ENCODE data around the gene EGFLAM. TPM values are rescaled to one million over a fixed set of nuclear protein-coding genes. Genes with fewer than 3 reads are reported as not detected.
"Not testable (repeated sequence)": the region's sequence is repeated elsewhere in the genome, so short reads cannot be mapped to it uniquely, and the experiment has no call there.

Gene EGFLAM
- total and polyA plus RNA-seq, 4 donors = 4.6 to 15.8 (median 14.0) TPM

DNA sequence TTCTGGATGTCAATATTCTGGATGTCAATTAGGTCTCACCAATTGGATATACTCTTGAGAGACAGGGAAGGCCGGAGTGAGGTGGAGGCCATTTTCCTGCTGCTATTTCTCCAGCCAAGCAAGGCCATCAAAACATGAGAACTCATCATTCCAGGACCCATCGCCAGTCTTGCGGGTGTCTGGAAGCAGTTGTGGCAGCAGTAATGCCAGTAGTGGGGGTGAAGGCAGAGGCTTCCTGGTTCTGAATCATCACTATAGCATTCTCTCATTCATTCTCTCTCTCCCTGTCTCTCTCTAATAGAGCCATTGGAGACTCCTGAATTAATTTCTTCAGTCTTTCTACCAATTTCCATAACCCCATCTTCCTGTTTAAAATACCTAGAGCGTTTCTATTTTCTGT, 71.8 kb downstream of the EGFLAM start:
- no peak for DNase-seq
- H3K9me3 ChIP-seq (ENCODE audit: control insufficient read depth, low read length) = no peaks in the 10 kb centered on the region
- H3K4me1 ChIP-seq (ENCODE audit: control insufficient read depth in 1 of 2, insufficient read depth in 2 of 2, low read length in 2 of 2) = no peaks in the 10 kb centered on the region
- no peak overlapping the region for H3K27ac ChIP-seq (ENCODE audit: low read depth in 1 of 2, low read length in 2 of 2)
- intact Hi-C loops (cut with DNase I) = no loop called here
- no peak for ATAC-seq (ENCODE audit: low FRiP score)
- no peaks in the 10 kb centered on the region for H3K36me3 ChIP-seq (ENCODE audit: control insufficient read depth in 1 of 2, insufficient read depth in 2 of 2, low read length in 1 of 2)
- WGBS, 2 donors = 91 to 96% methylated on average over 4 of the region's 4 CpGs
- H3K4me3 ChIP-seq (ENCODE audit: low read length in 2 of 2) = no peak overlapping the region
- no peaks in the 10 kb centered on the region for H3K27me3 ChIP-seq (ENCODE audit: control insufficient read depth in 1 of 2, insufficient read depth in 2 of 2, low read length in 1 of 2)

GRCh38 chr5:38331831-38332230, 73.5 kb downstream of the EGFLAM start:
- DNase-seq (no peak), ATAC-seq (ENCODE audit: low FRiP score) (no peak)
- H3K36me3 ChIP-seq (ENCODE audit: control insufficient read depth in 1 of 2, insufficient read depth in 2 of 2, low read length in 1 of 2) = no peaks in the 10 kb centered on the region
- no peak overlapping the region for H3K4me3 ChIP-seq (ENCODE audit: low read length in 2 of 2)
- H3K9me3 ChIP-seq (ENCODE audit: control insufficient read depth, low read length) = no peaks in the 10 kb centered on the region
- intact Hi-C loops (cut with DNase I) = no loop called here
- H3K4me1 ChIP-seq (ENCODE audit: control insufficient read depth in 1 of 2, insufficient read depth in 2 of 2, low read length in 2 of 2) = no peaks in the 10 kb centered on the region
- H3K27me3 ChIP-seq (ENCODE audit: control insufficient read depth in 1 of 2, insufficient read depth in 2 of 2, low read length in 1 of 2) = no peaks in the 10 kb centered on the region
- 33 to 40% methylated on average over 3 of the region's 3 CpGs for WGBS, 2 donors
- no peak overlapping the region for H3K27ac ChIP-seq (ENCODE audit: low read depth in 1 of 2, low read length in 2 of 2)

- H3K36me3 ChIP-seq (ENCODE audit: control insufficient read depth in 1 of 2, insufficient read depth in 2 of 2, low read length in 1 of 2); H3K9me3 ChIP-seq (ENCODE audit: control insufficient read depth, low read length); H3K27me3 ChIP-seq (ENCODE audit: control insufficient read depth in 1 of 2, insufficient read depth in 2 of 2, low read length in 1 of 2); H3K27ac ChIP-seq (ENCODE audit: low read depth in 1 of 2, low read length in 2 of 2); ATAC-seq (ENCODE audit: low FRiP score); H3K4me1 ChIP-seq (ENCODE audit: control insufficient read depth in 1 of 2, insufficient read depth in 2 of 2, low read length in 2 of 2); H3K4me3 ChIP-seq (ENCODE audit: low read length in 2 of 2); DNase-seq; intact Hi-C loops (cut with DNase I): not testable (repeated sequence)
- 87 to 88% methylated on average over 4 of the region's 4 CpGs for WGBS, 2 donors
Observed at GRCh38 chr5:38333181-38333580, 74.8 kb downstream of the EGFLAM start.

- Histone ChIP-seq H3K4me1 (ENCODE audit: control insufficient read depth in 1 of 2, insufficient read depth in 2 of 2, low read length in 2 of 2) (no peaks in the 10 kb centered on the region), H3K36me3 (ENCODE audit: control insufficient read depth in 1 of 2, insufficient read depth in 2 of 2, low read length in 1 of 2) (no peaks in the 10 kb centered on the region), H3K4me3 (ENCODE audit: low read length in 2 of 2) (no peak overlapping the region), H3K9me3 (ENCODE audit: control insufficient read depth, low read length) (no peaks in the 10 kb centered on the region), H3K27ac (ENCODE audit: low read depth in 1 of 2, low read length in 2 of 2) (no peak overlapping the region), H3K27me3 (ENCODE audit: control insufficient read depth in 1 of 2, insufficient read depth in 2 of 2, low read length in 1 of 2) (no peaks in the 10 kb centered on the region)
- DNase-seq (no peak), ATAC-seq (ENCODE audit: low FRiP score) (no peak)
- WGBS, 2 donors = 56 to 65% methylated on average over 11 of the region's 11 CpGs
- intact Hi-C loops (cut with DNase I) = no loop called here
Observed at GRCh38 chr5:38338455-38338854, 80.1 kb downstream of the EGFLAM start.

GRCh38 chr5:38339446-38339845, 81.1 kb downstream of the EGFLAM start:
- WGBS, 2 donors = 74 to 75% methylated on average over 3 of the region's 3 CpGs
- ATAC-seq (ENCODE audit: low FRiP score) (no peak), DNase-seq (no peak)
- H3K4me3 ChIP-seq (ENCODE audit: low read length in 2 of 2) = no peak overlapping the region
- H3K27me3 ChIP-seq (ENCODE audit: control insufficient read depth in 1 of 2, insufficient read depth in 2 of 2, low read length in 1 of 2) = no peaks in the 10 kb centered on the region
- intact Hi-C loops (cut with DNase I) = no loop called here
- no peaks in the 10 kb centered on the region for H3K4me1 ChIP-seq (ENCODE audit: control insufficient read depth in 1 of 2, insufficient read depth in 2 of 2, low read length in 2 of 2)
- H3K9me3 ChIP-seq (ENCODE audit: control insufficient read depth, low read length) = no peaks in the 10 kb centered on the region
- H3K36me3 ChIP-seq (ENCODE audit: control insufficient read depth in 1 of 2, insufficient read depth in 2 of 2, low read length in 1 of 2) = no peaks in the 10 kb centered on the region
- no peak overlapping the region for H3K27ac ChIP-seq (ENCODE audit: low read depth in 1 of 2, low read length in 2 of 2)

- whole genome bisulfite sequencing, 2 donors = 39 to 56% methylated on average over 5 of the region's 5 CpGs
- no peaks in the 10 kb centered on the region for H3K36me3 ChIP-seq (ENCODE audit: control insufficient read depth in 1 of 2, insufficient read depth in 2 of 2, low read length in 1 of 2)
- DNase-seq (no peak), ATAC-seq (ENCODE audit: low FRiP score) (no peak)
- H3K4me3 ChIP-seq (ENCODE audit: low read length in 2 of 2) = no peak overlapping the region
- H3K9me3 ChIP-seq (ENCODE audit: control insufficient read depth, low read length) = no peaks in the 10 kb centered on the region
- no peaks in the 10 kb centered on the region for H3K4me1 ChIP-seq (ENCODE audit: control insufficient read depth in 1 of 2, insufficient read depth in 2 of 2, low read length in 2 of 2)
- no peak overlapping the region for H3K27ac ChIP-seq (ENCODE audit: low read depth in 1 of 2, low read length in 2 of 2)
- H3K27me3 ChIP-seq (ENCODE audit: control insufficient read depth in 1 of 2, insufficient read depth in 2 of 2, low read length in 1 of 2) = no peaks in the 10 kb centered on the region
- intact Hi-C loops (cut with DNase I) = no loop called here
Observed at GRCh38 chr5:38341056-38341455, 82.7 kb downstream of the EGFLAM start.

DNA sequence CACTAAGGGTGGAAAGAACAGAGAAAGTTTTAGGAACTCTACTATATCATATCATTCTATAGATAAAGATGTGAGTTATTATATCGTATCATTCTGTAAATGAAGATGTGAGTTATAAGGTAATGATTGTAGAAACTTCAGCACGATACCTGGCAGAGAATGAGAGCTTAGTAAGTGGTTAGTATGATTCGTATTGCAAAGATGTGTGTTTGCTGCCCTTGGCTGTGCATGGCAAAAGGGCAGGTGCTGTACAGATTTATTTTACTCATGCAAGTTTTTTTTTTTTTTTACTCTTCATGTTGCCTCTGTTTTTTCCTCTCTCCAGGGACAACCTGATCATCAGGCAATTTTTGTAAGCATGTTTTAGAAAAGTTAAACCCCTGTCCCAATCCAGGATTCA, 83.3 kb downstream of the EGFLAM start:
- Histone ChIP-seq H3K4me3 (ENCODE audit: low read length in 2 of 2) (no peak overlapping the region), H3K4me1 (ENCODE audit: control insufficient read depth in 1 of 2, insufficient read depth in 2 of 2, low read length in 2 of 2) (no peaks in the 10 kb centered on the region), H3K36me3 (ENCODE audit: control insufficient read depth in 1 of 2, insufficient read depth in 2 of 2, low read length in 1 of 2) (no peaks in the 10 kb centered on the region), H3K9me3 (ENCODE audit: control insufficient read depth, low read length) (no peaks in the 10 kb centered on the region), H3K27ac (ENCODE audit: low read depth in 1 of 2, low read length in 2 of 2) (no peak overlapping the region), H3K27me3 (ENCODE audit: control insufficient read depth in 1 of 2, insufficient read depth in 2 of 2, low read length in 1 of 2) (no peaks in the 10 kb centered on the region)
- intact Hi-C loops (cut with DNase I) = no loop called here
- DNase-seq (no peak), ATAC-seq (ENCODE audit: low FRiP score) (no peak)
- WGBS, 2 donors = 60 to 75% methylated on average over 3 of the region's 3 CpGs

- DNase-seq (no peak), ATAC-seq (ENCODE audit: low FRiP score) (no peak)
- H3K36me3 ChIP-seq (ENCODE audit: control insufficient read depth in 1 of 2, insufficient read depth in 2 of 2, low read length in 1 of 2) = no peaks in the 10 kb centered on the region
- H3K4me1 ChIP-seq (ENCODE audit: control insufficient read depth in 1 of 2, insufficient read depth in 2 of 2, low read length in 2 of 2) = no peaks in the 10 kb centered on the region
- WGBS, 2 donors = 29 to 30% methylated on average over 2 of the region's 2 CpGs
- no peak overlapping the region for H3K4me3 ChIP-seq (ENCODE audit: low read length in 2 of 2)
- no peaks in the 10 kb centered on the region for H3K27me3 ChIP-seq (ENCODE audit: control insufficient read depth in 1 of 2, insufficient read depth in 2 of 2, low read length in 1 of 2)
- H3K9me3 ChIP-seq (ENCODE audit: control insufficient read depth, low read length) = no peaks in the 10 kb centered on the region
- intact Hi-C loops (cut with DNase I) = no loop called here
- no peak overlapping the region for H3K27ac ChIP-seq (ENCODE audit: low read depth in 1 of 2, low read length in 2 of 2)
Observed at GRCh38 chr5:38342261-38342660, 83.9 kb downstream of the EGFLAM start.

DNA sequence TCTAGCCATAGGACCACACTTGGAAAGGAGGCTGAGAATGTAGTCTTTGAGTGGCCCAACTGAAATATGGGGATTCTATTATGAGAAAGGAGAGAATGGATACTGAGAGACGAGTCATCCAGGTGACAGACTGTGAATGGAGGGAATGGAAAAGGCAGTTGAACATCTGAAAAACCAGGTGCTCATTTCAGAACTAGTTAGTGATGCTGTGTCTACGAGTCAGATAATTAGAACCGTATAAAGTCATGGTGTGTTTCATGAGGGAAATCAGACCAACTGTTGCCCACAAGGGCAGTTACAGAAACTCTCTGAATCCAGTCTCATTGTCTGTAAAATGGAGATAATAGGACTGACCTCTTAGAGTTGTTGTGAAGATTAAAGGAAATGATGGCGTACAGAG, 86.5 kb downstream of the EGFLAM start:
- Histone ChIP-seq H3K4me3 (ENCODE audit: low read length in 2 of 2) (no peak overlapping the region), H3K36me3 (ENCODE audit: control insufficient read depth in 1 of 2, insufficient read depth in 2 of 2, low read length in 1 of 2) (no peaks in the 10 kb centered on the region), H3K9me3 (ENCODE audit: control insufficient read depth, low read length) (no peaks in the 10 kb centered on the region), H3K4me1 (ENCODE audit: control insufficient read depth in 1 of 2, insufficient read depth in 2 of 2, low read length in 2 of 2) (no peaks in the 10 kb centered on the region), H3K27ac (ENCODE audit: low read depth in 1 of 2, low read length in 2 of 2) (no peak overlapping the region), H3K27me3 (ENCODE audit: control insufficient read depth in 1 of 2, insufficient read depth in 2 of 2, low read length in 1 of 2) (no peaks in the 10 kb centered on the region)
- intact Hi-C loops (cut with DNase I) = no loop called here
- WGBS, 2 donors = 93 to 95% methylated on average over 4 of the region's 4 CpGs
- ATAC-seq (ENCODE audit: low FRiP score) = no peak
- no peak for DNase-seq
